ENCODE data around the gene PTGS1.
"Not testable (repeated sequence)": the region's sequence is repeated elsewhere in the genome, so short reads cannot be mapped to it uniquely, and the experiment has no call there.

PTGS1 gene

DNA sequence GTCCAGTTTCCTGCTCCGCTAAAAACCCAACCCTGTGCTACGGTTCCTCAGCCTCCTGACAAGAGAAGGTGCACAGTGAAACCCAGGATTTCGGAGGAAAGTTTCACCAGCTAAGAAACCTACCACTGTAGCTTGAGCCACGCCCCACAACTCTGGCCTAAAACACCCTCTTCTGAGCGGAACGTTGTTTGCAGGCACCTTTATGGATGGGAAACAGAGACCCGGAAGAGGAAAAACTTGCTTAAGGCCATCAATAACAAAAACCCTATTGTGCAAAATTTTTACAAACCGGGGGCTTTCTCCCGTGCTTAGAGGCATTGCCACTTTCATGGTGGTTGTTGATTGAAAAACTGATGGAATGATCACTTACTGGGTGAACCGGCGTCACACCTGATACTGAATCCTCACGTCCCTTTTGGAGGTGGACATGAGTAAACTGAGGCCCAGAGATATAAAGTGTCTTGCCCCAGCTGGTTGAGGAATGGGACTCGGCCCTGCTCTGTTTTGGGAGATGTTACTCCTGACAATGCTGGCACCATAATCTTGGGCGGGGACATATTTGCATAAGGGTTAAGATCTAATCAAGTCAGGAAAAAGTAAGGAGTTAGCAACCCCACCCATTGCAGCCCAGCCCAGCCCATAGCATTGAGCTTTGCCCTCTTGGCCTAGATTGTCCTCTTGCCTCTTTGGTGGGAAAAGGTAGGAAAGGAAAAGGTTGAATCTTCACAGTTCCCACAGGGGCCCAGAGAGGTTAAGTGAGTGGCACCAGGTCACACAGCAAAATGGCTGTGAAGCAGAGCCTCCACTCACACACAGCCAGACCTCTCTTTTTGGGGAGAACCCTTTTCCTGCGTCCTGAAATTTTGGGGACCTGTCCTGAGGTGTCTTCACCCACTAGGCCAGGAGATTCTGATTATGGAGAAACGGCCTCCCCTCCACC lies 23.2 kb upstream of the PTGS1 start:
- no peak for DNase-seq

DNA sequence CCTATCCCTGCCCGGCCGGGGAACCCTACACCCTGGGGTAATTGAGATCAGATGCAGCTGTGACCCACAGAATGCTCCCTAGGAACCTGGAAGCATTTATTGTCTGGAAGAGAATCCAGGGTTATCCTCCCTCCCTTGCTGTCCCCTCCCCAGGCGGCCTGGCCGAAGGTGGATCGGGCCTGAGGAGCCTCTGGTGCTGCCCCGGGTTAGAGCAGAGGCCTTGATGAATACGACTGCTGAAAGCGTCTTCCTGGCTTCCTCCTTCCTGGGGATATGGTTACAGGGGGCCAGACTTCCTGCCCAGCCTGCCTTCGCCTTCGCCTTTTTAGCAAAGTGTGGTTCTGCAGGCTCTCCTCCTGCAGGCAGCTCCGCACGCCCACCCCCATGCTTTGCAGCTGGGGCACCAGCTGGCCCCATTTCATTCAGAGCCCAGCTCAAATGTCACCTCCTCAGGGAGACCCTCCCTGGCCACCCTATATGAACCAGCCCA lies 22.5 kb upstream of the PTGS1 start:
- DNase-seq = peak; percentile 36

DNA sequence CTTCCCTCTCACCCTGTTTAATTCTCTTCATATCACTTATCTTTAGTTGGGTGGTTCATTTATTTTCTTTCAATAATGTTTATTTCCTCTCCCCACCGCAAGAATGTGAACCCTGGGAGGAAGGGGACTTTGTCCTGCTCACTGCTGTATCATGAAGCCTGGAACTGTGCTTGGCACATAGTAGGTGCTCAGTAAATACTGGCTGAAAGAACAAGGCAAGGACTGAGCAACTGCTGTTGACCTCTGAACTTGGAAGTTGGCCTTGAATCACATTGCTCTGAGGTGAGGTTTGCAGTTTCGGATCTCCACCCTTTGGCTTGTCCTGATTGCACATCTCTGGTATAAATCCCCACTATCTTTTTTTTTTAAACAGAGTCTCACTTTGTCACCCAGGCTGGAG lies 22.0 kb upstream of the PTGS1 start:
- DNase-seq = no peak

DNA sequence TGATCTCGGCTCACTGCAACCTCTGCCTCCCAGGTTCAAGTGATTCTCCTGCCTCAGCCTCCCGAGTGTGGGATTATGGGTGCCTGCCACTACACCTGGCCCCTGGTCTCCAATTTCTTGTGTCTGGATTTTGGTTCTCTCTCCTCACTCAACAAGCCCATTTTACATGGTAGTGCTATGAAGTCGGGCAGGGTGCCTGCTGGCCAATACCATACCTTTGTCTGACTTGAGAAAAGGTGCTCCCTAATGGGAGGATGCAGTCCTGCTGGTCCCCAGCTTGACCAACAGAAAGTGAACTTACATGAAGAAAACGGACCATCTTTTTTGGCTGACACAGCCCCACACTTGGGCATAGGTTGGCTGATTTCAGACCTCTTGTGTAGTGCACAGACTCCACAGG lies 21.6 kb upstream of the PTGS1 start:
- DNase-seq = no peak

DNA sequence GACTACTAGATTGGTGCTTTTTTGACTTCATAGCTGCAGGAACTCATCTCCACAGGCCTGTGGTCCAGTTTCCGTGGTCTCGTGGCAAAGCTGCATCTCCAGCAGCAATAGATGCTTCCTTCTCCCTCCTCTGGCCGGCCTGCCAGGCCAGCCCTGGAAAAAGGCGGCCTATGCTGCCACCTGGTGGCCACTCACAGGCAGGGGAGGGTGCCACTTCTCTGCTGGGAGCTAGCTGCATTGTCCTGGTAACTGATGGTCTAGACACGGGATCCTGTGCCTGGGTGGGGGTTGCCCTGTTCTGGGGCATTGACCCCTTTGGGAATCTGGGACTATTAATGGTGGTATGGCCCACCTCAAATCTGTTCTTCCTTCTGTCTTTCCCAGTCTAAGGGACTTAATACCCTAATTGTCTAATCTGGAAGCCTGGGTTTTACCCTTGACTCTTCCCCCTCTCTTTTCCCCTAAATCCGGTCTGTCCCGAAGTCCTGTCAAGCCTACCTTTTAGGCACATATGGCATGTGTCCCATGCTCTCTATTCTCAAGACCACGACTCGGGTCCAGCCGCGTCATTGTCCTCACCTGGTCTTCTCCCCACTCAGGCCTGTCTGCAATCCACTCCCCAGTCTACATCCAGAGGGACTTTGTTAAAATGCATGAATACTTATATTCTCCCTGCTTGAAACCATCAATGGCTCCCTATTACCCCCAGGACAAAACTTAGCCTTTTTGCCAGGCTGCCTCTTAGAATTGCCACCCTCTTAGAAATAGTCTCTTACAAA lies 20.1 kb upstream of the PTGS1 start:
- DNase-seq = peak; percentile 81

DNA sequence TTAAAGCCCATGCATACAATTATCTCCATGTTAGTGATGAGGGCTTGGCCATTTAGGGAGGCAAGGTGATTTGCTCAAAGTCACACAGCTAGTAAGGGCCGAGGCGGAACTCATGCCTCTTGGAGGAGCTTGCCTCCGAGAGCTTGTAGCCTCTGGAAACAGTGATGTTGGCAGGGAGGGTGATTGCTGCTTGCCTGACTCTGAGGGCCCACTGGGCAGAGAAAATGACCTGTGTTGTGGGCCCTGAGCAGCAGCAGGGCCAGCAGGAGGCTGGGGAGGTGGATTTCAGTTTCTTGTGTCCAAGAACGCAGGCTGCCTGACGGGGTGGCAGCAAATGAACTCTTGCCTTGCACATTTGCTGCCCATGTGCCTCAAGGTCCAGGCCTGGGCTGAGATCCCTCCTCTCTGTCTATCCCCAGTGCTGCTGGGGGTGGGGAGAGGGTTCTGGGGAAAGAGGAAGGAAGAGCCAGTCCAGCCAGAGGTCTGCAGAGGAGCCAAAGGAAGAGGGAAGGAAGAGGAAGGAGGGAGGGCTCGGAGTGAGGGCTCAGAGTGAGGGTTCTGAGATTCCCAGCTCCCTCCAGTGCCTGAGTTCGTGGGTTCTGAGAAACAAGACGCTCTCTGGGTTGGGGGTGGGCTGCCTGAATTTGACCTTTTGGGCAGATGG lies 16.2 kb upstream of the PTGS1 start:
- DNase-seq = no peak

DNA sequence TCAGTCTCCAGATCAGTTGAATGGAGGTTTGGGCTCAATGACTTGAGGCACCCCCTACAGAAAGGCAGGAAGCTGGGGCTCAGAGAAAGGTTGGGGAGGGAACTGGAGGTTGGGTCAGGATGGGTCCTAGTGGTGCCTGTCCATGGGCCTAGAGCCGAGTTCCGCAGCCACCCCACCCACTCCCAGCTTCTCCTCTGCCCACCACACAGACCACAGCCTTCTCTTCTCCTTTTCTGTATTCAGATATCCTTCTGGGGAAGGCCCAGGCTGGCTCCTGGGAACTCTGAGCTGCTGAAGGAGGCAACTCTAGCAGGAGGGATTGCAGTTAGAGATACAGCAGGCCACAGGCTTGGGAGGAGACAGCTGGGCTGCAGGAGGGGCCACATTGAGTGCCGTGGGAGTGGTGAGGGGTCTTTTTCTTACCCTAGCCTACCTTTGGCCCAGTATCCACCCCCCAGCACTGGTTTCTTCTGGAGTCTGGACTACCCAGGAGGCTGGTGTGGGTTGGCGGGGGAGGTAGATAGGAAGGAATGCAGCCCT lies 15.4 kb upstream of the PTGS1 start:
- no peak for DNase-seq

DNA sequence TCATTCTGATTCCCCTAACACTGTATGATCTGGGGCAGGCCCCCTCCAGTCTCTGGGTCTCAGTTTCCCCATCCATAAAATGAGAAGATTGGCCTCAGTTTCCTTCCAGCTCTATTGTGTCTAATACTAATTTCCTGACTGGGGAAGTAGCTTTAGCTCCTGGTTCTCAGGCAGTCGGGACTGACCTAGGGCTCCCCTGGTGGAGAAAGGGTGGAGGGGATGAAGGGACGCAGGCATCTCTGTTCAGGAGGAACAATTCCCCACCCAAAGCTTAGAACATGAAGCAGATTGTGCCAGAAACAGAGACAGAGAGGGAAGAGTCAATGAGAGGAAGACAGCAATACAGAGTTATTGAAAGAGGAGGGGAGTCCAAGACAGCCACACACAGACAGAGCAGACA lies 14.2 kb upstream of the PTGS1 start:
- no peak for DNase-seq

DNA sequence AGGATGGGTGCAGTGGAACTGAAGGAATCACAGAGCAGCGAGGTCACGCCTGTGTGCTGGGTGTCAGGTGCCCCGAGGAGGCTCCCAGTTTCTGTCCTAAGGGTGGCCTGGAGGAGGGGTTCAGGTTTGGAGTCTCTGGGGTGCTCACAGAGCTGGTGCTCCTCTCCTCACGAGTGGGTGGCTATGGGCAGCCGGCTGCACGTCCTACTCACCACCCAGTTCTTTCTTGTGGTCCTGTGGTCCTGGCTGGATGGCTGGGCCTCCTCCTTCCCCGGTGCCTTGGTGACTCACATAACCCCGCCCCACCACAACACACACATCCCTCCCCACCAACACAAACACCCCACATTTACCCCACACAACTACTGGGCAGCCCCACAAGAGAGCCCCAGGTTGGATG lies 9.9 kb upstream of the PTGS1 start:
- DNase-seq = no peak

DNA sequence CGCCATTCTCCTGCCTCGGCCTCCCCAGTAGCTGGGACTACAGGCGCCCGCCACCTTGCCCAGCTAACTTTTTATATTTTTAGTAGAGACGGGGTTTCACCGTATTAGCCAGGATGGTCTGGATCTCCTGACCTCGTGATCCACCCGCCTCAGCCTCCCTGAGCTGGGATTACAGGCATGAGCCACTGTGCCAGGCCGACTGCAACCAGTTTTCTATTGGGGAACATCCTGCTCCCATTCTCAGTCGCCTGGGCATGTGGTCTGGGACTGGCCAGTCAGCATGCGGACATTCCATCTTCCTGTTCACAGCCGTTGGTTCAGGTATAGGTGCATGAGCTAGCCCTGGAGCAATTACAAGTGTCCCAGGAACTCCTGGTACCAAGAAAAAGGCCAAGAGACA lies 7.7 kb upstream of the PTGS1 start:
- not testable (repeated sequence) for DNase-seq

DNA sequence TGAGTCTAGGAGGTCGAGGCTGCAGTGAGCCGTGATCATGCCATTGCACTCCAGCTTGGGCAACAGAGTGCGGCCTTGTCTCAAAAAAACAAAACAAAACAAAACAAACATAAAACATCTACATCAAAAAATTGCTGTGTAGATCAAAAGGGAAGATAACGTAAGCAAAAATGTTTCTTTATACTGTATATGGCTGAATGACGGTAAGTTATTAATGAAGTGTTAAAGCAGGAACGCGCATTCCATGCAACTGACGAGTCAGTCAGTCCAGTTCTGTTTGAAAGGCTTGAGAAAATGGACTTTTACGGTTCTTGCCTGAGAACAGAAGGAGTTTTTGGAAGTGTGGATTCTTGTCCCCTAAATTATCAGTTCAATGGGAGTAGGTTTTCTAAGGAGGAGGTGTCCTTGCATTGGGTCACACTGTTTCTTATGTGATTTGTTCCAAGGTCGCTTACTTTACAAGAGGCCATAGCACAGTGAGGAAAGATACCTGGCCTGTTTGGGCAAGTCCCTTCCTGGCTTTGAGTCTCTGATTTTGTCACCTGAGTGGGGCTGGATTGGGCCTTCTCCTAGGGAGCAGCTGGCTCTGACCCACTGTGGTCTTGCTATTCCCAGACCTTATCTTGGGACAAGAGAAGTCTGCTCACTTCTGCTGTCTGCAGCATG lies 6.6 kb upstream of the PTGS1 start:
- DNase-seq = no peak

DNA sequence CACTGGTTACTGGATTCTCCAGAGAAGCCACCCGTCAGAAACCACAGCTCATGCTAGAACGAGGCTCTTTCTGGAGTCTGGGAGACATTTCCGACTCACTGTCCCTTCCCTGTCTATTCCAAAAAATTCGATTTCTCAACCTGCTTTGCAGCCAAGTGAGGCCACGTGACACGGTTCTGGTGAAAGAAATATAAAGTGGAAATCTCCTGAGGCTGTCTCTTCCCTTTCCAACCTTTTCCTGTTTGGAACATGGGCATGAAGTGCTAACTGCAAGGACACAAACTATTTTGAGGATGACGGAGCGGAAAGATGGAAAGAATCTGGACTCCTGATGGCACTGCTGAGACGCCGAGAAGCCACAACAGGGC lies 6.1 kb upstream of the PTGS1 start:
- no peak for DNase-seq

DNA sequence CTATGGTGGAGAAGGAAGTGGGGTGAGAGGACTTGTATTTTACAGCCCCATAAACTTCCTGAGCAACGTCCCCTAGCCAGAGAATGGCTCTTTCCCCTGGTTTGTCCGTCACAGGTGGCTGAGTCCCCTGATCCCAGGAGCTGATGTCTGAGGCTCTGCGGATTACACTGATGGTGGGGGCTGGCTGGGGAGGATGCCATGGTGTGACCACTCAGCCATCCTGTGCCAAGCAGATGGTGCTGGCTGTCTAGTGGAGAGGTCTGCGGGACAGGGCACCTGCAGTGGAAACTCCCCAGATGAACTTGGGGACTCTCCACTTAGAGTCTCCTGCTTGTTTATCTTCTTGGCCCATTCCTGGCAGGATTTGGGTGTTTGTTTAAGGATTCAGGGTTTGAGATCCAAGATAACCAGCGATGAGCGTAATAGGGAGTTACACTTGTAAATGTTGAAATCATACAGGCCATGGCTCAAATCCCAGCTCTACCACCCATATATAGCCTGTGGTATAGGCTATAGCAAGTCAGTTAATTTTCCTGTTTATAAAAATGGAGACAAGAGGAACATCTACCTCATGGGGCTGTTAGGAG lies 4.7 kb upstream of the PTGS1 start:
- no peak for DNase-seq

DNA sequence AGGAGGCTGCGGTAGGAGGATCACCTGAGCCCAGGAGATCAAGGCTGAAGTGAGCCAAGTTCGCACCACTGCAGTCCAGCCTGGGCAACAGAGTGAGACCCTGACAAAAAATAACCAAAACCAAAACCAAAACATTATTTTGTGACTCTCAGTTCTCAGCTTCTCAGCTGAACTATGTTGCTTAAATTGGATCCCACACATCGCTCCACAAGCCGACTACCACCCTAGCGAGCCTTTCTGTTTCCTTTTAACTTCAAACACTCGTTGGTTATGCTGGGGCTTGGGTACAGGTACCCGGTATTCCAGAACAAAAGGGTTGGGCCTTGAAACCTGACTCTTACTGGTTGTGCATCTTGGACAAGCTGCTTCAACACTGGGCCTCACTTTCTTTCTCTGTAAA lies 3.8 kb upstream of the PTGS1 start:
- DNase-seq = no peak

DNA sequence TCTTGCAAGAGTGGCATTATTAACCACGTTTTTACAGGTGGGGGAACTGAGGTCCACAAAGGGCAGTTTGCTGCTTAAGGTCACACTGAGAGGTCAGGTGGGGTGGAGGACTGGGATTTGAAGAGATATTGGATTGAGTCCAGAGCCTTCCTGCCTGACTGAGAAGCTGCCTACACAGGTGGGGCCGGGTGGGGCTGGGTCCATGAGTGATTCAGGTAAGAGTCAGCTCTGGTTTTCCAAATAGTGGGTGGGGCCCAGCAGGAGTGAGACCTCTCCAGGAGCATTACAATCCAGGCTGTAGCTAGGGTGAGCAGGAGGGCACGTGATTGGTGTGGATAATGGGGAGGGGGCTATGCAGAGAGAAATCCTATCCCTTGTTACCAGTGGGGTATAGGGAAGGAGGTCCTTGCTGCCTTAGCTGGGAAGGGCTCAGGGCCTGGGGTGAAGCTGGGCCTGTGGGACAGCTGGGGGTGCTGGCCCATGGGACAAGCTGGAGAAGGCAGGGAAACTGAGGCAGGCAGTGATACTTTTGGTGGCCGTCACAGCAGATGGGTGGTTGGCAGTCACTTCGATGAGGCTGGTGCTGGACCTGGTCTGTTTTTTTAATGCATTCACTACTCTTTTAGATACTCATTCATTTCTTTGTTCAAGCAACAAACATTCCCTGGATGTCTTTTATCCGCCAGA lies 2.9 kb upstream of the PTGS1 start:
- no peak for DNase-seq

DNA sequence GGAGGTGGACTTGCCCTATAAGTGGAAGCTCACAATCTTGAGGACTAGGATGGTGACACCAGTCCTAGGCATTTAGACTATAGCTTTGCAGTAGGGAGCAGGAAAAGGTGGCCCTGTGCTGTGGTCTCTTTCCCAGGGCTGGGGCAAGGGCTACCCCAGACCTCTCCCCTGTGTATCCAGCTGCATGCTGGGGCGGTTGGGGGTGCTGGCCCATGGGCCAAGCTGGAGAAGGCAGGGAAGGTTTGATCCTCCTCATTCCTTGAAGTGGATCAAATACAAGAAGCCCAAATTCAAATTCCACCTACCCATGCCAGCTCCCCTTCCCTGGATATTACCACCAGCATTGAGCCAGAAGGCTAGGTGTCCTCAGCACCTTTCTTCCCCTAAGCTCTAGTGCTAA lies 2.2 kb upstream of the PTGS1 start:
- DNase-seq = no peak

DNA sequence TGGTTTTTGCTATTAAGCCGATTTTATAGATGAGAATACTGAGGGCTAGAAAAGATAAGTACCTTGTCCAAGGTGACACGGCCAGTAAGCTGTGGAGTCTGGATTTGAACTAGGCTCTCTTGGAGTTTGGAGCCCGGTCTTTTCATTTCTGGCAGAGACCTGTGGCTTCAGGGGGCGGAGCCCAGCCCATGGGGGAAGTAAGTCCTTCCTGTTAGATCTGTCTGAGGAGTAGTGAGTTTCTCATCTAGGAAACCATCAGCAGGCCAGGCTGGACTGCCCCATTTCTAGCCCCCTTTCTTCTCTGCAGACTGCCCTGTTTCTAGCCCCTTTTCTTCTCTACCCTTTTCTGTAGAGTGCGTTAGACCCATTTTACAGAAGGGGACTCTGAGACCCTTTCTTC lies 521 bp upstream of the PTGS1 start:
- peak; percentile 80 for DNase-seq

DNA sequence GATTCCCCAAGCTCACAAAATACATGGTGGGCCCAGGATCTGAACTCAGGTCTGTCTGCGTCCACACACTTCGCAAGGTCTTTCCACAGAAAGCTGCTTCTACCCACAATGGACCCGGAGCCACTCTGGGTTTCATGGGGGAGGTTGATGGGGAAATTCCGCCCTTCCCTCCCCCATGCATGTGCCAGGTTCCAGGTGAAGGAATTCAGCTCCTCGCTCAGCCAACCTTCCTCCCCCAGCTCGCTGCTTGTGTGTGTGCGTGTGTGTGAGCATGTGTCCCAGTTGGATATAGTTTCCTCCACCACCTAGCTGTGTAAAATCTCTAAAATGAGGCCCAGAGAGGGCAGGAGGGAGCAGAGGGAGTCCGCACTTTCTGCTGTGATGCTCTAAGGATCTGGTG lies 1.0 kb downstream of the PTGS1 start:
- no peak for DNase-seq

DNA sequence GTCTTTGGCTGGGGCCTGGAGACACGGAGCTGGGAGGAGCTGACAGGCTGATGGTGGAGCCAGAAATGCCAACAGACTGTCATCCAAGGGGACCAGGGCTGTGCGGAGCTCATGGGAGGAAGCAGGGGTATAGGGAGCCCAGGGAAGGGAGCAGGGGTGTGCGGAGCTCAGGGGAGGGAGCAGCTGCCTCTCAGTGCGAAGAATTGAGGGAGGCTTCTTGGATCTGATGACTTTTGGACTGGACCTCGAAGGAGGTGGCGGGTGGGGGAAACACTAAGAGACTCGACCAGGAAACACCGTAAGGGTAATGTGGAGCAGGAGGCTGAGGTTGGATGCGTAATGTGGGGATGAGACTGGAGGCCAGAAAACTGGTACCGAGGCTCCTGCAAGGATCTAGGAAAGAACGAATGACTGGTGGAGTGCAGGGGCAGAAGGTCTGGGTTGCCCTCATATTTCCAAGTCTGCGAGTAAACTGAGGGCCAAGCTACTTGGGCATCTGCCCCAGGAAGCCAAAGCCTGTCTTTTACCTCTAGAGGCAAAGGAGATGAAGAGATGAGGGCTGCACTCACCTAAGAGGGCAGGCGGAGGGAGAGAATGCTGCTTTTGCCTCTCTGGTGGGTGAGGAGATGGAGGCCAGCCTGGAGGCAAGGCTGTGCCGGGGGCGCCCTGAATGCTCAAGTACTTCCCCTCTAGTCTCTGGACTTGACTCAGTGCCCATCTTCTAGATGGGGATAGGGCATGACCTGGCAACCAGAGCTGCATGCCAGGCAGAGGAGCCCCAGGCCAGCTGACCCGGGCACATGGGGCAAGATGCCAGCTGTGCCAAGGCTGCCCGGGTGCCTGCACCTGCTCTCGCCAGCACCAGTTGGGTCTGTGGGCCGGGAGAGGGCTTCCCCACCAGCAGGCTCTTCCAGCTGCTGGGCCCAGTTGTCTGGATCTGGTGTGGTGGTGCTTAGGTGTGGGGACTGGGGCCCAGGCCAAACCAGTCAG lies 2.3 kb downstream of the PTGS1 start:
- no peak for DNase-seq

DNA sequence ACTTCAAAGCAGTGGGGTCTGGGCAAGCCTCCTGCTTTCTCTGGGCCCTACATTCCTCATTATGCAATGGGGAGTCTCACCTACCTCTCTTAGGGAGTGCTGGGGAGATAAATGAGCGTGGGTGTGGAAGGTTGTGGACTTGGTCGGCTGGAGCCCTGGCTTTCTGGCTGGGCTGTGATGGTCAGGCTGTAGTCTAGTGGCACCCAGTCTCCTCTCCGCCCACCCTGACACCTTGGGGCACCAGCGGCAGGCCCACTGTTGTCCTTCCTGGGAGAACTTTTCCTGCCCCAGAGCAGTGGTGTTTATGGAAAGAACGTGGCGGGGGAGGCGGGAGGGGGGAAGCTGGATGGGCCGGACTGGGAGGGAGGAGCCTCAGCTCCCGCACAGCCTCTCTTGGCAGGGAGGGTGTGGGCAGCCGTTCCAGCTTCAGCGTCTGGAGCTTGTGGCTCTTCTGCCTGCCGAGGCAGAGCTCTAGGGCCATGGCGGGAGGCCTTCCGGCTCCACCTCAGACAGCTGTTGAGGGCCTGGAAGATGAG lies 4.1 kb downstream of the PTGS1 start:
- no peak for DNase-seq

All from KG1 (cell line).